Measurements from ENCODE around the gene ZBTB2.
"Not testable (repeated sequence)": the region's sequence is repeated elsewhere in the genome, so short reads cannot be mapped to it uniquely, and the experiment has no call there.

The ZBTB2 gene

GRCh38 chr6:151370509-151371078 lies 20.8 kb downstream of the ZBTB2 start:
- no peak for DNase-seq

DNA sequence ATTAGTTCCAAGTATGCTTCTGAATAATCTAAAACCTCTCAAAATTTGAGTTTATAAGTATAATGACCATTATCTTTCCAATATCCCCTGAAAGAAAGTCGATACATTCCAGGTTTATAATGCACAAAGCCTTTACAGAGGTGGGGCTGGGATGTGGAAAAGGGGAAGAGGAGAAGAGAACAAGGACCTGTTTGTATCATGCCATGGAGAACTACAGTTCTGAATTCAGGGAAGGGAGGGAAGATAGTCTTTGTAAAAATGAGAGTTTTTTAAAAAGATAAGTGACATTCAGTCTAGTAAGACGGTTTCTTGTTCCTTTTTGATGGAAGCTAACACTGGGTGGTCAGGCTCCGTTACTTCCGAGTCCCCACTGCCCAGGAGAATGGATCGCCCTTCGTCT lies 26.1 kb downstream of the ZBTB2 start:
- DNase-seq = no peak

- DNase-seq = no peak
Measured at GRCh38 chr6:151359486-151359885, 31.9 kb downstream of the ZBTB2 start.

DNA sequence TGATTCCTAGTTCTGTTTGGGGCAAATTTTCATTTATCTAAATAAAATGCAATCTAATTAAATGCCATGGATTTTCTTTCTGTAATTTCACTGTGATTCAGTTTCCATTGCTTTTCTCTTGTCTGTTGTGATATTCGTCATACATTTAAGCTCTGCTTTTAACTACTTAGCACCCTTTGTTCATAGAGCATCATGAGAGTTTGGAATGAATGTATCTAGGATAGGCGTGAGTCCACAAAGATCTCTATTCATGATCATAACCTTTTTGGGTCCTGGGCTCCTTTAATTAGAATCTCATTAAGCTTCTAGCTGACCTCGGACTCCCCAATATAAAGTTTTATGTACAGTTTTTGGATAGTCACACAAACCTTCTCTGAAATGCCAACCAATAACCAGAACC lies 32.9 kb downstream of the ZBTB2 start:
- no peak for DNase-seq

- DNase-seq = no peak
Measured at GRCh38 chr6:151357758-151358436, 33.5 kb downstream of the ZBTB2 start.

DNA sequence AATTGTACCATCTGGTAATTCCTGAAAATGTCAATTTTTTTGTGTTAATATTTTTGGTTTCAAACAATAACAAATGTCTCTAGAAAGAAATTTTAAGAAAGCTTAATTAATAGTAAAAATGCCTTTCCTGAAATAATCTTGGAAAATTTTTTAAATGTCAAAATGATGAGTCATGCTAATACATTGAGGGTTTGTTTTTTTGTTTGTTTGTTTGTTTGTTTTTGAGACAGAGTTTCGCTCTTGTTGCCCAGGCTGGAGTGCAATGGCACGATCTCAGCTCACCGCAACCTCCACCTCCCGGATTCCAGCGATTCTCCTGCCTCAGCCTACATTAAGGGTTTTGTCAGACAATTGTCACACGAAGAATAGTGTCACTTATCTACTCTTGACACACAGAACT lies 34.4 kb downstream of the ZBTB2 start:
- DNase-seq = not testable (repeated sequence)

DNA sequence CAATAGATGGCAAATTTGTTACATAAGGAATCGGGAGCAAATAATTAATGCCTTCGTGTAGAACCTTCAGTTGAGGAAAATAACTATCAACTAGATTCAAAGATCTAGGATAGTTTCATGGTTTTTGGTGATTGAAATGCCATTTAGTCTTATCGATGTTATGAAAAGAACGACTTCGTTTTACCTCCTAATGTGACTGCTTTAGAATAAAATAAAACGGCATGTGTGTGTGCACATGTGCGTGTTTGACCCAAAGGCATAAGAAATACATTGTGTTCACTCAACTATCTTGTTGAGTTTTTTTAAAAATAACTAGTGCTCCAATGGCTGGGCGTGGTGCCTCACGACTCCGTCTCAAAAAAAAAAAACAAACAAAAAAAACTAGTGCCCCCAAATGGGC lies 37.6 kb downstream of the ZBTB2 start:
- no peak for DNase-seq

DNA sequence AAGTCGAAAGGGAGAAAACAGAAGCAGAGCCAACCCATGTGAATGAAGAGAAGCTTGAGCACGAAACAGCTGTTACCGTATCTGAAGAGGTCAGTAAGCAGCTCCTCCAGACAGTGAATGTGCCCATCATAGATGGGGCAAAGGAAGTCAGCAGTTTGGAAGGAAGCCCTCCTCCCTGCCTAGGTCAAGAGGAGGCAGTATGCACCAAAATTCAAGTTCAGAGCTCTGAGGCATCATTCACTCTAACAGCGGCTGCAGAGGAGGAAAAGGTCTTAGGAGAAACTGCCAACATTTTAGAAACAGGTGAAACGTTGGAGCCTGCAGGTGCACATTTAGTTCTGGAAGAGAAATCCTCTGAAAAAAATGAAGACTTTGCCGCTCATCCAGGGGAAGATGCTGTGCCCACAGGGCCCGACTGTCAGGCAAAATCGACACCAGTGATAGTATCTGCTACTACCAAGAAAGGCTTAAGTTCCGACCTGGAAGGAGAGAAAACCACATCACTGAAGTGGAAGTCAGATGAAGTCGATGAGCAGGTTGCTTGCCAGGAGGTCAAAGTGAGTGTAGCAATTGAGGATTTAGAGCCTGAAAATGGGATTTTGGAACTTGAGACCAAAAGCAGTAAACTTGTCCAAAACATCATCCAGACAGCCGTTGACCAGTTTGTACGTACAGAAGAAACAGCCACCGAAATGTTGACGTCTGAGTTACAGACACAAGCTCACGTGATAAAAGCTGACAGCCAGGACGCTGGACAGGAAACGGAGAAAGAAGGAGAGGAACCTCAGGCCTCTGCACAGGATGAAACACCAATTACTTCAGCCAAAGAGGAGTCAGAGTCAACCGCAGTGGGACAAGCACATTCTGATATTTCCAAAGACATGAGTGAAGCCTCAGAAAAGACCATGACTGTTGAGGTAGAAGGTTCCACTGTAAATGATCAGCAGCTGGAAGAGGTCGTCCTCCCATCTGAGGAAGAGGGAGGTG lies 38.7 kb downstream of the ZBTB2 start:
- DNase-seq = no peak

- no peak for DNase-seq
Measured at GRCh38 chr6:151351731-151352130, 39.6 kb downstream of the ZBTB2 start.

- DNase-seq = no peak
Measured at GRCh38 chr6:151351146-151351700, 40.1 kb downstream of the ZBTB2 start.

DNA sequence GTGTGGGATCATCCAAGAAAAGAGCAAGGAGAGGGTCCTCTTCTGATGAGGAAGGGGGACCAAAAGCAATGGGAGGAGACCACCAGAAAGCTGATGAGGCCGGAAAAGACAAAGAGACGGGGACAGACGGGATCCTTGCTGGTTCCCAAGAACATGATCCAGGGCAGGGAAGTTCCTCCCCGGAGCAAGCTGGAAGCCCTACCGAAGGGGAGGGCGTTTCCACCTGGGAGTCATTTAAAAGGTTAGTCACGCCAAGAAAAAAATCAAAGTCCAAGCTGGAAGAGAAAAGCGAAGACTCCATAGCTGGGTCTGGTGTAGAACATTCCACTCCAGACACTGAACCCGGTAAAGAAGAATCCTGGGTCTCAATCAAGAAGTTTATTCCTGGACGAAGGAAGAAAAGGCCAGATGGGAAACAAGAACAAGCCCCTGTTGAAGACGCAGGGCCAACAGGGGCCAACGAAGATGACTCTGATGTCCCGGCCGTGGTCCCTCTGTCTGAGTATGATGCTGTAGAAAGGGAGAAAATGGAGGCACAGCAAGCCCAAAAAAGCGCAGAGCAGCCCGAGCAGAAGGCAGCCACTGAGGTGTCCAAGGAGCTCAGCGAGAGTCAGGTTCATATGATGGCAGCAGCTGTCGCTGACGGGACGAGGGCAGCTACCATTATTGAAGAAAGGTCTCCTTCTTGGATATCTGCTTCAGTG lies 40.8 kb downstream of the ZBTB2 start:
- DNase-seq = no peak

GRCh38 chr6:151349651-151350270 lies 41.6 kb downstream of the ZBTB2 start:
- no peak for DNase-seq

DNA sequence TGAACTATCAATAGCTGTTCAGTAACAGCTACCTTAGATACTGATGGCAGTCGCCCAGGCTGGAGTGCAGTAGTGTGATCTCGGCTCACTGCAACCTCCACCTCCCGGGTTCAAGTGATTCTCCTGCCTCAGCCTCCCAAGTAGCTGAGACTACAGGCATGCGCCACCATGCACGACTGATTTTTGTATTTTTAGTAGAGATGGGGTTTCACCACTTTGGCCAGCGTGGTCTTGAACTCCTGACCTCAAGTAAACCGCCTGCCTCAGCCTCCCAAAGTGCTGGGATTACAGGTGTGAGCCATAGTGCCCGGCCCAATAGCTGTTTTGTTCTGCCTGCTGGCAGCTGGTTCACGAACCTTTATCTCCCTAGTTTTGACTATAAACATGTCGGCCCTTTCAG lies 48.6 kb downstream of the ZBTB2 start:
- not testable (repeated sequence) for DNase-seq

- no peak for DNase-seq
Measured at GRCh38 chr6:151341476-151342195, 49.7 kb downstream of the ZBTB2 start.

GRCh38 chr6:151340219-151340978 lies 51.0 kb downstream of the ZBTB2 start:
- no peak for DNase-seq

DNA sequence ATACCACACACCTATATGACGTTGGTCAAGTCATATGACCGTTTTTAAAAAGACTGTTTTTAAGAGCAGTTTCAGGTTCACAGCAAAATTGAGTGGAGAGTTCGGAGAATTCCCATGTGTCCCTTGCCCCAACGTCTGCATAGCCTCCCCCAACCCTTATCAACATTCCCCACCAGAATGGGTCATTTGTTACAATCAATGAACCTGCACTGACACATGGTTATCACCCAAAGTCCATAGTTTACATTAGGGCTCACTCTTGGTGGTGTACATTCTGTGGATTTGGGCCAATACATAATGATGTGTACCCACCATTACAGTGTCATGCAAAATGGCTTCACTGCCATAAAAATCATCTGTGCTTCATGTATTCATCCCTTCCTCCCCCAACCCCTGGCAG lies 52.0 kb downstream of the ZBTB2 start:
- DNase-seq = no peak

GRCh38 chr6:151338651-151339200 lies 52.6 kb downstream of the ZBTB2 start:
- no peak for DNase-seq

- DNase-seq = no peak
Measured at GRCh38 chr6:151335930-151336329, 55.4 kb downstream of the ZBTB2 start.

GRCh38 chr6:151330130-151330696 lies 61.1 kb downstream of the ZBTB2 start:
- no peak for DNase-seq

GRCh38 chr6:151327101-151327500 lies 64.3 kb downstream of the ZBTB2 start:
- DNase-seq = no peak
